Measurements from ENCODE around the gene FYTTD1. TPM values are rescaled to one million over a fixed set of nuclear protein-coding genes. Genes with fewer than 3 reads are reported as not detected.

FYTTD1 gene
- total and polyA plus RNA-seq, 2 donors: 24.2 to 41.2 TPM

GRCh38 chr3:197734667-197735318 is 14.9 kb upstream of the FYTTD1 start:
- Histone ChIP-seq H3K27ac (ENCODE audit: low read depth in 1 of 2, low read length in 1 of 2) (peak overlapping the region in 1 of 2 donors; percentile 41), H3K36me3 (ENCODE audit: control insufficient read depth in 2 of 2, insufficient read depth in 2 of 2, low read length in 1 of 2) (no peaks in the 10 kb centered on the region), H3K4me1 (ENCODE audit: control insufficient read depth in 2 of 2, insufficient read depth in 2 of 2, low read length in 2 of 2) (peaks cover 7 to 29% of the 10 kb centered on the region in 2 donors), H3K27me3 (ENCODE audit: control insufficient read depth in 2 of 2, insufficient read depth in 1 of 2, low read length in 1 of 2) (no peaks in the 10 kb centered on the region), H3K9me3 (ENCODE audit: control insufficient read depth in 2 of 2, insufficient read depth in 1 of 2, low read length in 1 of 2) (no peaks in the 10 kb centered on the region), H3K4me3 (ENCODE audit: low read length in 2 of 2) (no peak overlapping the region)
- no peak for DNase-seq (ENCODE audit: low read depth in 6 of 9, low spot score in 9 of 9)
- WGBS: 66% methylated on average over 7 of the region's 7 CpGs

GRCh38 chr3:197736010-197736490 is 13.6 kb upstream of the FYTTD1 start:
- no peaks in the 10 kb centered on the region for H3K9me3 ChIP-seq (ENCODE audit: control insufficient read depth in 2 of 2, insufficient read depth in 1 of 2, low read length in 1 of 2)
- peak overlapping the region; percentile 79 to 88 for H3K4me3 ChIP-seq (ENCODE audit: low read length in 2 of 2)
- H3K36me3 ChIP-seq (ENCODE audit: control insufficient read depth in 2 of 2, insufficient read depth in 2 of 2, low read length in 1 of 2): no peaks in the 10 kb centered on the region
- peaks cover 7 to 24% of the 10 kb centered on the region in 2 donors for H3K4me1 ChIP-seq (ENCODE audit: control insufficient read depth in 2 of 2, insufficient read depth in 2 of 2, low read length in 2 of 2)
- peak overlapping the region in 1 of 2 donors; percentile 81 for H3K27ac ChIP-seq (ENCODE audit: low read depth in 1 of 2, low read length in 1 of 2)
- peak in 4 of 9 donors; percentile 10 to 48 (median 20) for DNase-seq (ENCODE audit: low read depth in 6 of 9, low spot score in 9 of 9)
- H3K27me3 ChIP-seq (ENCODE audit: control insufficient read depth in 2 of 2, insufficient read depth in 1 of 2, low read length in 1 of 2): no peaks in the 10 kb centered on the region
- 5% methylated on average over 17 of the region's 17 CpGs for WGBS

DNA sequence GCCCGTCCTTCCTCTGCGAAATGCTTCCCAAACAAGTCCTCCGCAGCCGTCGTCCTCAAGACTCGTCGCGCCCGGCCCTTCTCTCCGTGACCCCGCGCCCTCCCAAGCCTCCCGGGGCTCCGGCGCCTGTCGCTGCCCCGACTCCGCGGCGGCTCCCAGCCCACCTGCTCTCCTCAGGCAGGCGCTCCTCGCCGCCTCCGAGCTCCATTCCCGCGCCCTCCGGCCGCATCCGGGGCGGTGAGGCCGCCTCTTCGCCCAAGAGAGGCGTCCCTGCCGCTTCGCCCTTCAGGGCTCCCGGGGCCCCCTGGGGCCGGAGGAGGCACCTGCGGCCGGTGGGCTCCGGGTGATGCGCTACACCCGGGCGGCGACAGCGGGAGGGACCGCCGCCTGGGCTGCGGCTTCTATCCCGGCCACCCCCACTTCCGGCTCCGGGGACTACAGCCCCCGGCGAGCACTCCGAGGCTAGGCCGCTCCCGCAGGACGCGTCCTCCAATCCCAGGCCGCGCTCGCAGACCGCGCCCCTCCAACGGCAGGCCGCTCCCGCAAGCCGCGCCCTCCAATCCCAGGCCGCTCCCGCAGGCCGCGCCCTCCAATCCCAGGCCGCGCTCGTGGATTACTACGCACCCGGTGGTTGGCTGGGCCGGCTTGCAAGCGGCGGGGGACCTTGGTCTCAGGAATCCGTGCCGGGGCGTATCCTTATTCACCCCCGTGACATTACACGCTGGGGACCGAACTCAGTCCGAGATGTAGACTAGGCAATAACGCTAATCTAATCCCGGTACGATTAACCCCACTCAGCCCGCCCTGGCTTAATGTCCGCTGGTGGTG is 13.0 kb upstream of the FYTTD1 start, which contains the start of gene RUBCN:
Gene RUBCN, minus strand, starts transcription at position 414 of the 828 bp plus-strand sequence. Its CDS starts 185 bp downstream, at position 229.
- H3K9me3 ChIP-seq (ENCODE audit: control insufficient read depth in 2 of 2, insufficient read depth in 1 of 2, low read length in 1 of 2): no peaks in the 10 kb centered on the region
- WGBS: under 1% methylated on average over 92 of the region's 92 CpGs
- no peaks in the 10 kb centered on the region for H3K36me3 ChIP-seq (ENCODE audit: control insufficient read depth in 2 of 2, insufficient read depth in 2 of 2, low read length in 1 of 2)
- no peaks in the 10 kb centered on the region for H3K27me3 ChIP-seq (ENCODE audit: control insufficient read depth in 2 of 2, insufficient read depth in 1 of 2, low read length in 1 of 2)
- H3K4me1 ChIP-seq (ENCODE audit: control insufficient read depth in 2 of 2, insufficient read depth in 2 of 2, low read length in 2 of 2): peaks cover 7 to 24% of the 10 kb centered on the region in 2 donors
- DNase-seq (ENCODE audit: low read depth in 6 of 9, low spot score in 9 of 9): peak; percentile 68 to 96 (median 91)
- peak within 1 kb of the TSS; percentile 79 to 88 for H3K4me3 ChIP-seq (ENCODE audit: low read length in 2 of 2)
- peak within 1 kb of the TSS; percentile 83 for H3K27ac ChIP-seq (ENCODE audit: low read depth in 1 of 2, low read length in 1 of 2)

GRCh38 chr3:197737319-197737649 is 12.4 kb upstream of the FYTTD1 start:
- no peaks in the 10 kb centered on the region for H3K9me3 ChIP-seq (ENCODE audit: control insufficient read depth in 2 of 2, insufficient read depth in 1 of 2, low read length in 1 of 2)
- H3K27ac ChIP-seq (ENCODE audit: low read depth in 1 of 2, low read length in 1 of 2): peak overlapping the region; percentile 83
- no peaks in the 10 kb centered on the region for H3K27me3 ChIP-seq (ENCODE audit: control insufficient read depth in 2 of 2, insufficient read depth in 1 of 2, low read length in 1 of 2)
- H3K4me3 ChIP-seq (ENCODE audit: low read length in 2 of 2): peak overlapping the region; percentile 79 to 88
- H3K4me1 ChIP-seq (ENCODE audit: control insufficient read depth in 2 of 2, insufficient read depth in 2 of 2, low read length in 2 of 2): peaks cover 7 to 24% of the 10 kb centered on the region in 2 donors
- no peaks in the 10 kb centered on the region for H3K36me3 ChIP-seq (ENCODE audit: control insufficient read depth in 2 of 2, insufficient read depth in 2 of 2, low read length in 1 of 2)
- DNase-seq (ENCODE audit: low read depth in 6 of 9, low spot score in 9 of 9): no peak
- WGBS: under 1% methylated on average over 6 of the region's 6 CpGs

- H3K9me3 ChIP-seq (ENCODE audit: control insufficient read depth in 2 of 2, insufficient read depth in 1 of 2, low read length in 1 of 2): no peaks in the 10 kb centered on the region
- no peaks in the 10 kb centered on the region for H3K27me3 ChIP-seq (ENCODE audit: control insufficient read depth in 2 of 2, insufficient read depth in 1 of 2, low read length in 1 of 2)
- no peak overlapping the region for H3K27ac ChIP-seq (ENCODE audit: low read depth in 1 of 2, low read length in 1 of 2)
- H3K4me1 ChIP-seq (ENCODE audit: control insufficient read depth in 2 of 2, insufficient read depth in 2 of 2, low read length in 2 of 2): peaks cover 7 to 24% of the 10 kb centered on the region in 2 donors
- WGBS: 83% methylated on average over 11 of the region's 11 CpGs
- H3K4me3 ChIP-seq (ENCODE audit: low read length in 2 of 2): peak overlapping the region; percentile 79 to 88
- DNase-seq (ENCODE audit: low read depth in 6 of 9, low spot score in 9 of 9): no peak
- no peaks in the 10 kb centered on the region for H3K36me3 ChIP-seq (ENCODE audit: control insufficient read depth in 2 of 2, insufficient read depth in 2 of 2, low read length in 1 of 2)
Observed at GRCh38 chr3:197737749-197738462, 11.8 kb upstream of the FYTTD1 start.

GRCh38 chr3:197742787-197743186 is 6.9 kb upstream of the FYTTD1 start:
- H3K9me3 ChIP-seq (ENCODE audit: control insufficient read depth in 2 of 2, insufficient read depth in 1 of 2, low read length in 1 of 2): no peaks in the 10 kb centered on the region
- no peaks in the 10 kb centered on the region for H3K36me3 ChIP-seq (ENCODE audit: control insufficient read depth in 2 of 2, insufficient read depth in 2 of 2, low read length in 1 of 2)
- WGBS: 98% methylated on average over 3 of the region's 3 CpGs
- DNase-seq (ENCODE audit: low read depth in 6 of 9, low spot score in 9 of 9): no peak
- no peaks in the 10 kb centered on the region for H3K27me3 ChIP-seq (ENCODE audit: control insufficient read depth in 2 of 2, insufficient read depth in 1 of 2, low read length in 1 of 2)
- no peak overlapping the region for H3K4me3 ChIP-seq (ENCODE audit: low read length in 2 of 2)
- H3K4me1 ChIP-seq (ENCODE audit: control insufficient read depth in 2 of 2, insufficient read depth in 2 of 2, low read length in 2 of 2): peaks cover 0 to 3% of the 10 kb centered on the region in 2 donors
- no peak overlapping the region for H3K27ac ChIP-seq (ENCODE audit: low read depth in 1 of 2, low read length in 1 of 2)

GRCh38 chr3:197746209-197746608 is 3.5 kb upstream of the FYTTD1 start:
- 94% methylated on average over 3 of the region's 3 CpGs for WGBS
- Histone ChIP-seq H3K27me3 (ENCODE audit: control insufficient read depth in 2 of 2, insufficient read depth in 1 of 2, low read length in 1 of 2) (no peaks in the 10 kb centered on the region), H3K36me3 (ENCODE audit: control insufficient read depth in 2 of 2, insufficient read depth in 2 of 2, low read length in 1 of 2) (no peaks in the 10 kb centered on the region), H3K4me1 (ENCODE audit: control insufficient read depth in 2 of 2, insufficient read depth in 2 of 2, low read length in 2 of 2) (peaks cover 4 to 13% of the 10 kb centered on the region in 2 donors), H3K27ac (ENCODE audit: low read depth in 1 of 2, low read length in 1 of 2) (no peak overlapping the region), H3K4me3 (ENCODE audit: low read length in 2 of 2) (no peak overlapping the region), H3K9me3 (ENCODE audit: control insufficient read depth in 2 of 2, insufficient read depth in 1 of 2, low read length in 1 of 2) (no peaks in the 10 kb centered on the region)
- DNase-seq (ENCODE audit: low read depth in 6 of 9, low spot score in 9 of 9): no peak

GRCh38 chr3:197746801-197747237 is 2.9 kb upstream of the FYTTD1 start:
- 93% methylated on average over 4 of the region's 4 CpGs for WGBS
- no peak for DNase-seq (ENCODE audit: low read depth in 6 of 9, low spot score in 9 of 9)
- Histone ChIP-seq H3K4me1 (ENCODE audit: control insufficient read depth in 2 of 2, insufficient read depth in 2 of 2, low read length in 2 of 2) (peaks cover 8 to 19% of the 10 kb centered on the region in 2 donors), H3K9me3 (ENCODE audit: control insufficient read depth in 2 of 2, insufficient read depth in 1 of 2, low read length in 1 of 2) (no peaks in the 10 kb centered on the region), H3K27ac (ENCODE audit: low read depth in 1 of 2, low read length in 1 of 2) (no peak overlapping the region), H3K27me3 (ENCODE audit: control insufficient read depth in 2 of 2, insufficient read depth in 1 of 2, low read length in 1 of 2) (no peaks in the 10 kb centered on the region), H3K4me3 (ENCODE audit: low read length in 2 of 2) (no peak overlapping the region), H3K36me3 (ENCODE audit: control insufficient read depth in 2 of 2, insufficient read depth in 2 of 2, low read length in 1 of 2) (no peaks in the 10 kb centered on the region)

Measured in thymus (tissue), 11 donors.